ENCODE measurements around the gene MT1E.

GRCh38 chr16:56649271-56649670 lies 23.7 kb downstream of the MT1E start:
- TF ChIP-seq CTCF (IDR thresholded peaks at IDR 0.05) (no peak), EP300 (IDR thresholded peaks at IDR 0.05) (no peak)
